Activated CD4-positive, alpha-beta T cell treated with anti-CD3 and anti-CD28 coated beads, Interleukin-2, amount 50 U/mL, for 4 hours (primary cell): Measurements from ENCODE around the gene IL24.

Source experiments
- DNase-seq, 2 experiments: peaks; one replicate each; pipeline ENCODE4 v3.0.0-alpha.2; 2020

Gene IL24

GRCh38 chr1:206929524-206929923 is 32.3 kb downstream of the IL24 start:
- DNase-seq = no peak

- no peak for DNase-seq
Measured at GRCh38 chr1:206930210-206930798, 33.1 kb downstream of the IL24 start.

GRCh38 chr1:206931709-206932108 is 34.5 kb downstream of the IL24 start:
- no peak for DNase-seq

- DNase-seq = no peak
Measured at GRCh38 chr1:206932177-206932576, 34.9 kb downstream of the IL24 start.

GRCh38 chr1:206933333-206933945 is 36.2 kb downstream of the IL24 start:
- DNase-seq = peak; percentile 69 to 71

GRCh38 chr1:206935491-206936067 is 38.3 kb downstream of the IL24 start:
- DNase-seq = peak in 1 of 2 experiments; percentile 24

- no peak for DNase-seq
Measured at GRCh38 chr1:206937425-206937824, 40.2 kb downstream of the IL24 start.

- no peak for DNase-seq
Measured at GRCh38 chr1:206939131-206939530, 41.9 kb downstream of the IL24 start.

GRCh38 chr1:206939841-206940587 is 42.8 kb downstream of the IL24 start:
- no peak for DNase-seq

GRCh38 chr1:206940588-206940936 is 43.3 kb downstream of the IL24 start:
- DNase-seq = no peak

- no peak for DNase-seq
Measured at GRCh38 chr1:206941766-206942418, 44.6 kb downstream of the IL24 start.

- DNase-seq = no peak
Measured at GRCh38 chr1:206944703-206945102, 47.5 kb downstream of the IL24 start.

- no peak for DNase-seq
Measured at GRCh38 chr1:206945779-206946178, 48.5 kb downstream of the IL24 start.

GRCh38 chr1:206946261-206946660 is 49.0 kb downstream of the IL24 start, which contains the start of gene PIGR:
Gene PIGR, minus strand, starts transcription at chr1:206946466. Its CDS starts 5,935 bp downstream, at chr1:206940531.
- DNase-seq = no peak

GRCh38 chr1:206947255-206947654 is 50.0 kb downstream of the IL24 start:
- DNase-seq = no peak

- no peak for DNase-seq
Measured at GRCh38 chr1:206949208-206949607, 52.0 kb downstream of the IL24 start.

- DNase-seq = no peak
Measured at GRCh38 chr1:206949641-206950040, 52.4 kb downstream of the IL24 start.

- no peak for DNase-seq
Measured at GRCh38 chr1:206951318-206952100, 54.3 kb downstream of the IL24 start.

GRCh38 chr1:206952171-206952570 is 54.9 kb downstream of the IL24 start:
- DNase-seq = no peak

GRCh38 chr1:206953126-206953525 is 55.9 kb downstream of the IL24 start:
- no peak for DNase-seq

- DNase-seq = no peak
Measured at GRCh38 chr1:206953626-206954025, 56.4 kb downstream of the IL24 start.
